ENCODE data around the gene NFATC1. TPM values are rescaled to one million over a fixed set of nuclear protein-coding genes. Genes with fewer than 3 reads are reported as not detected.
A peak's percentile ranks its signal among the peaks of the same experiment; 100 is the strongest.

NFATC1 gene
- total and polyA plus RNA-seq, 8 donors: 3.4 to 7.9 (median 4.4) TPM

- Histone ChIP-seq H3K9me3 (no peaks in the 10 kb centered on the region), H3K27me3 (no peaks in the 10 kb centered on the region), H3K4me1 (no peaks in the 10 kb centered on the region), H3K36me3 (no peaks in the 10 kb centered on the region), H3K27ac (no peak overlapping the region), H3K4me3 (no peak overlapping the region)
- TF ChIP-seq CTCF (IDR thresholded peaks at IDR 0.05): no peak
- FAIRE-seq (no peak), DNase-seq (no peak), ATAC-seq (no peak)
- 86 to 92% methylated on average over 4 of the region's 4 CpGs for WGBS, 2 donors
- intact Hi-C loops (cut with DNase I): no loop called here
Observed at GRCh38 chr18:79497638-79498081, 101.9 kb downstream of the NFATC1 start.

GRCh38 chr18:79498662-79499061 lies 102.9 kb downstream of the NFATC1 start:
- Histone ChIP-seq H3K27ac (no peak overlapping the region), H3K4me3 (no peak overlapping the region), H3K36me3 (no peaks in the 10 kb centered on the region), H3K27me3 (no peaks in the 10 kb centered on the region), H3K4me1 (no peaks in the 10 kb centered on the region), H3K9me3 (no peaks in the 10 kb centered on the region)
- intact Hi-C loops (cut with DNase I): no loop called here
- FAIRE-seq (no peak), DNase-seq (peak in 1 of 6 donors; percentile 0), ATAC-seq (no peak)
- 93 to 96% methylated on average over 6 of the region's 6 CpGs for WGBS, 2 donors
- no peak for TF ChIP-seq CTCF (IDR thresholded peaks at IDR 0.05)

- 84 to 93% methylated on average over 4 of the region's 4 CpGs for WGBS, 2 donors
- H3K27ac ChIP-seq: no peak overlapping the region
- H3K4me3 ChIP-seq: no peak overlapping the region
- FAIRE-seq: no peak
- no peak for DNase-seq
- no peak for TF ChIP-seq CTCF (IDR thresholded peaks at IDR 0.05)
- H3K36me3 ChIP-seq: no peaks in the 10 kb centered on the region
- ATAC-seq: no peak
- H3K27me3 ChIP-seq: no peaks in the 10 kb centered on the region
- no peaks in the 10 kb centered on the region for H3K9me3 ChIP-seq
- intact Hi-C loops (cut with DNase I): no loop called here
- H3K4me1 ChIP-seq: no peaks in the 10 kb centered on the region
Observed at GRCh38 chr18:79501006-79501405, 105.3 kb downstream of the NFATC1 start.

GRCh38 chr18:79502782-79503181 lies 107.1 kb downstream of the NFATC1 start:
- no peak for TF ChIP-seq CTCF (IDR thresholded peaks at IDR 0.05)
- DNase-seq (peak in 2 of 6 donors; percentile 2), ATAC-seq (no peak), FAIRE-seq (no peak)
- Histone ChIP-seq H3K4me1 (peaks cover 0 to 8% (median 0%) of the 10 kb centered on the region in 3 donors), H3K9me3 (no peaks in the 10 kb centered on the region), H3K36me3 (no peaks in the 10 kb centered on the region), H3K4me3 (no peak overlapping the region), H3K27ac (no peak overlapping the region), H3K27me3 (no peaks in the 10 kb centered on the region)
- 71 to 85% methylated on average over 4 of the region's 4 CpGs for WGBS, 2 donors
- intact Hi-C loops (cut with DNase I): no loop called here

- ATAC-seq: no peak
- intact Hi-C loops (cut with DNase I): no loop called here
- H3K4me1 ChIP-seq: peaks cover 0 to 10% (median 0%) of the 10 kb centered on the region in 3 donors
- no peaks in the 10 kb centered on the region for H3K27me3 ChIP-seq
- DNase-seq: peak in 2 of 6 donors; percentile 8 to 9
- no peaks in the 10 kb centered on the region for H3K9me3 ChIP-seq
- TF ChIP-seq CTCF (IDR thresholded peaks at IDR 0.05): no peak
- no peak for FAIRE-seq
- H3K27ac ChIP-seq: no peak overlapping the region
- no peaks in the 10 kb centered on the region for H3K36me3 ChIP-seq
- no peak overlapping the region for H3K4me3 ChIP-seq
- WGBS, 2 donors: 94 to 97% methylated on average over 11 of the region's 11 CpGs
Observed at GRCh38 chr18:79503406-79503805, 107.7 kb downstream of the NFATC1 start.
